Activated naive CD4-positive, alpha-beta T cell (primary cell): ENCODE measurements around the gene NCOR2.
A peak's percentile ranks its signal among the peaks of the same experiment; 100 is the strongest.

ENCODE experiments used
- DNase-seq, 4 experiments: peaks; one replicate each; lab custom pipeline; 2025; lab: John Stamatoyannopoulos, UW

Gene NCOR2

GRCh38 chr12:124576061-124576650, 8.7 kb upstream of the NCOR2 start:
- no peak for DNase-seq

- DNase-seq: no peak
Measured at GRCh38 chr12:124573839-124574786, 6.7 kb upstream of the NCOR2 start.

DNA sequence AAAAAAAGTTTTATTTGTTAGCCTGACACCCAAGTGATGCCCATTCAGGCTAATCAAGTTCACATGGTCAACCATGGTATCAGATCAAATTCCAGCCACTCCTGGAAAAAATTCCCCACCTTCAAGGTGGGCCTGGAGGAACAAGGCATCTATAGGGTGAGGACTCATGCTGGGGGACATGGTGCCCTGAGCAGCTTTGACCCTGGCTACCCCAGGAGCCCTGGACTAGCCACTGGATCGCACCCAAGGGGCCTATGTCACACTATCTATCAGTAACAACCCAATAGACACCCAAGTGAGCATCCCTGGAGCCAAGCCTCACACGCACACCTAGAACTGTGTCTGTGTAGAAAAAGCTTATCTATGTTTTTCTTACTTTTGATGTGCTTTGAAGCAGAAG, 4.1 kb upstream of the NCOR2 start:
- DNase-seq: no peak

DNA sequence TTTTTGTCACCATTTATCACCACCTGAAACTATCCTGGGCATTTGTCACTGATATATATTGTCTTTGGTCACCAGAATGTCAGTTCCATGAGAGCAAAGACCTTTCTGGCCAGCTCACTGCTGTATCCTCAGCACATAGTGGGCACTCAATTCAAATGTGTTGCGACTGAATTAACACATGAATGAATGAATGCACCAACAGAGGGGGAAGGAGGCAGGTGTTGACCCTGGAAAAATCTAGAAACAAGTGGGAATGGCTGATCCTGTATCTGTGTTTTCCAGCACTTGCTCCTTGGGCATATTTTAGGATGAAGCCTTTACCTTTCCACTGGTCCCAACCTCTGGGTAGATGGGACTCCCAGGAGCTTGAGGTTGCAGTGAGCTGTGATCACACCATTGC, 3.4 kb upstream of the NCOR2 start:
- DNase-seq: no peak

GRCh38 chr12:124569375-124570148, 2.1 kb upstream of the NCOR2 start:
- DNase-seq: no peak

DNA sequence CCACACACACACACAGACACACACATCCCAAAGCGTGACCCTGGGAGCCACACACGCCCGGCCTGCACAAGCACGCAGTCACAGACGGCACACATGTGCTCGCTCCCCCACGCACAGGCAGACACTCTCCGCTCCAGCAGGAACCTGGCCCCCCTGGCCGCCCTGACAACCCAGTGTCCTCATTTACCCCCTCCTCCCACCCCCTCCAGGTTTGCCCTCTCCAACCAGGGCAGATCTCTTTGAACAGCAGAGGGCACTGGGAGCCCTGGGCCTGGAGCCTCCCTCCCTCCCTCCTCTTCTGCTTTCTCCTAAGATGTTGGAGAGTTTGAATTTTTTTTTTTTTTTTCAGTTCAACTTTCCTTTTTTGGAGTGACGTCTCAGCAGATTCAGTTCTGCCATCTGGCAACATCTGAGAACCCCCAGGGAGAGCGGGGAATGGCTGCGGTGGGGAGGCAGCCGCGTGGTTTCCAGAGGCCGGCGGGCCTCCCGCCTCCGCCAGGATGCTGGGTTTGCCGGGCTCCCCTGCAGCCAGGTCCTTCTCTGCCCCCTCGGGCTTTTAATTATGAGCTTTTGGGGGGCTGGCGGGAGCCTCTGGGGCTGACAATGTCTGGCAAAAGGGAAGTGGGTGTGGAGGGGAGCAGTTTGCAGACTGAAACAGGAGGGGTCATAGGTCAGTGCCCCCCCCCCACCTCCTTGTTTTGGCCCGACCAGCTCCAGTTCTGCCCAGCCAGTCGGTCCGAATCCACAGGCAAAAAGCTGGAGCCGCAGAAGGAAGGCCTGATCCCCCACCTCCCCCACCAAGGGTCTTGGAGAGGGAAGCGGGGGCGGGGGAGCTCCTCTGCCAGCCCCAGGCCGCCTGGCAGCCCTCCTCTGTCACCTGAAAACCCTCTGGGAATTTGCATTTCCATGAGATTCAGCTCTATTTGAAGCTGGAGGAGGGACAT, 1.3 kb upstream of the NCOR2 start:
- DNase-seq: no peak

- peak; percentile 48 to 80 (median 54) for DNase-seq
Measured at GRCh38 chr12:124567673-124568373, 411 bp upstream of the NCOR2 start.

DNA sequence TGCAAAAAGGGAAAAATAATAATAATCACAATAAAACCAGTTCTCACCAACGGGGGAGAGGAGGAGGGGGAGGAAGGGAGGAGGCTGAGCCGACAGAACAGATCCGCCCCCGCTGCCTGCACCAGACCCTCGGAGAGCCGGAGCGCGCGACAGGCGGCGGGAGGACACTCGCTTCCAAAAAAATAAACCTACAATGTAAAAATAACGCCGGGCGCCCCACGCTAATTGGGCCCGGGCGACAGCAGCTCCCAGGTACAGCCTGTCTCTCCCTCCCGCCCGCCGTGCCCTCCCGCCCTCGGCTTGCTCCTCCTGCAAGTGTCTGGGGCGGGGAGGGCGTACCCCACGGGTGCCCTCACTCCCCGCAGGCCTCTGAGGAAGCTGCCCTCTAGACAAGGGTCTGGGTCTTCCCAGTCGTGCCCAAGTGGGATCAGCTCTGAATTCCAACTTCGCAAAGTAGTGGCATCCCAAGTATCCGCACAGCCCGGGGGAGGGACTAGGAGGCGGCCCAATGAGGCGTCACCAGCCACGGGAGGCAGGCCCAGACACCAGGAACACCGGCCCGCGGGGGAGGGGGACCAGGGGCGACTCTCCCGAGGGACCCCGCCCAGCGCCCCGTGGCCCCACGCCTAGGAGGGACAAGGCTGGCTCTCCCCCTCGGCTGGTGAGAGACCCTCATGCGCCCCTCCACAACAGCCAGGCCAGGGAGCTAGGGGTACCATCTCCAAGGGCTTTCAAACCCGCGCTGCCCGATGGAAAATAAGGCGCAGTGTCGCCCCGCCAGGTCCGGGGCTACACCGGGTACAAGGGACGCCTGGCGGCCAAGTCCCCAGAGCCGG, 1.0 kb downstream of the NCOR2 start:
- peak; percentile 38 to 62 (median 49) for DNase-seq

GRCh38 chr12:124565656-124566160, 1.7 kb downstream of the NCOR2 start:
- DNase-seq: no peak

DNA sequence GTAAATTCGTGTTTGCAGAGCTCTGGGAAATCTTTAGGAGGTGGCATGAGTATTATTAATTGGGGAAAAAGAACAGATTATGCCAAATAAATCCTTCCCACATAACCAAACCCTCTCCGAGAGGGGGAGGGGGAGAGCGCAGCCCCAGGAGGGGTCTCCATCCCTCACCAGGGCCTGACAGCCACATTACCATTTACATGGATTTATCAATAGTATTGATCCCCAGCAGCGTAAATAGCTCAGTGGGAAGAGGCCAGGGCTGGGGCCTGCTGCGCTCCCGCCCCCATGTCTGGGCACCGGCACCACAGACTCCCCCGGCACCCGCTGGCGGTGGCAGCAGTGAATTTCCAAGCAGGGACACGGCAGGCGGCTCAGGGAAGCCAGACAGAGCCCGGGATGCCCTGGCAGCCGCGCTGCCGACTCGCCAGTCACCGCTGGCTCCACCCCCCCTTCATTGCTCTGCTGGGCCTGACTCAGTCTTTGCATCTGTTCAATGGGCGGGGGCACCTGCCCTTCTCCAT, 2.4 kb downstream of the NCOR2 start:
- no peak for DNase-seq

GRCh38 chr12:124564232-124564958, 3.0 kb downstream of the NCOR2 start:
- DNase-seq: no peak

- DNase-seq: no peak
Measured at GRCh38 chr12:124563809-124564208, 3.6 kb downstream of the NCOR2 start.

- DNase-seq: no peak
Measured at GRCh38 chr12:124563401-124563800, 4.0 kb downstream of the NCOR2 start.

DNA sequence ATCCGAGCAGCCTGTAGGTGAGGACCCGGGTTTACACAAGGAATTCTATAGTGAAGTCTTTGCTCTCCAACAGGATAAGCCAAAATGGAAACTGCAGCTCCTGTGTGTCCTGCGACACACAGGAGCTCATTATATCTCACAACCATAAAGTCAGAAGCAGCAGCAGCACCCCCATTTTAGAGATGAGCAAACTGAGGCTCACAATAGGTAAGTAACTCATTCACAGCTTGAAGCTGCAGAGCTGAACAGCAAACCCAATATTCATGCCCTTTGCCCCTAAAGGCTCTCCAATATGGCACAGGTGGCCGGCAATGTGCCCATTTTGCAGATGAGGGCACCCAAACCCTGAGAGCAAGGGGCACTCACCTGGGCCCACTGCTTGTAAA, 4.6 kb downstream of the NCOR2 start:
- DNase-seq: no peak

- DNase-seq: no peak
Measured at GRCh38 chr12:124562018-124562795, 5.2 kb downstream of the NCOR2 start.

GRCh38 chr12:124561231-124561630, 6.2 kb downstream of the NCOR2 start:
- no peak for DNase-seq

DNA sequence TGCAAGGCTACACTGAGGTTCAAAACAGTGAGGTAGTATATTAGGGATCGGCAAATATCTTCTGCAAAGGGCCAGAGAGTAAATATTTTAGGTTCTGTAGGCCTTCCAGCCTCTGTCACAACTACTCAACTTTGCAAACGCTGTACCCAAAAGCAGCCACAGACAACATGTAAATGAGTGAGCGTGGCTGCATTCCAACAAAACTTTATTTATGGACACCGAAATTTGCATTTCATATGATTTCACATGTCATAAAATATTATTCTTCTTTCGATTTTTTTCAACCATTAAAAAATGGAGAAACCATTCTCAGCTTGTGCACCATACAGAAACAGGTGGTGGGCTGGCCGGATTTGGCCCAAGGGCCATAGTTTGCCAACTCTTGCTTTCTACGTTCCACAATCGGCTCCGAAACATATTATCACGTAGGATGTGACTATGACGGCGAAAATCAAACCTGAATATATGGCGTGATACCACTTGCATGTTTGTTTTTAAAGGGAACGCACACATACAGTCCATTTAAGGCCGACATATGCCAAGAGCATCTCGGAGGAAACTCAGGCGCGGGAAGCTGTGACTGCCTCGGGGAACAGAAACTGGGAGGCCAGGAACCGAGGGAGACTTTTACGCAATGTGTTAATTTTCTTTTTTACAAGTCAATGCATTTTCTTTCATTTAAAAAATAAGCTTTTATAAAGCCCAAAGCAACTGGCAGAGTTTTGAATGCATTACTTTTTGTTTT, 7.1 kb downstream of the NCOR2 start:
- no peak for DNase-seq
